Suprapubic skin (tissue), 4 donors: ENCODE measurements around the gene MZT1. TPM values are rescaled to one million over a fixed set of nuclear protein-coding genes. Genes with fewer than 3 reads are reported as not detected.

Experiments used
- DNase-seq, 2 donors: peaks; one replicate each; pipeline ENCODE4 v3.0.0-alpha.2; 2019; ENCODE audit warnings: low spot score in 2 of 2
- H3K27ac ChIP-seq: fragments of 200-600 bp; sonication (generic); one replicate; pipeline ENCODE4 v1.5.1; 2019
- H3K27me3 ChIP-seq: fragments of 200-600 bp; sonication (generic); one replicate; pipeline ENCODE4 v1.5.1; 2019
- H3K36me3 ChIP-seq: fragments of 200-600 bp; sonication (generic); one replicate; pipeline ENCODE4 v1.5.1; 2019
- H3K4me1 ChIP-seq: fragments of 200-600 bp; sonication (generic); one replicate; pipeline ENCODE4 v1.5.1; 2019
- H3K4me3 ChIP-seq: fragments of 200-600 bp; sonication (generic); one replicate; pipeline ENCODE4 v1.5.1; 2019; ENCODE audit warnings: mild to moderate bottlenecking
- H3K9me3 ChIP-seq: fragments of 200-600 bp; sonication (generic); one replicate; pipeline ENCODE4 v1.5.1; 2019
- EP300 ChIP-seq: sonication (generic); formaldehyde crosslinking; IDR thresholded peaks from one replicate; pipeline ENCODE4 v1.6.1; 2017; ENCODE audit warnings: antibody characterized with exemption
- POLR2A ChIP-seq, 2 donors: fragments of 450-650 bp; IDR thresholded peaks; one replicate each; pipeline ENCODE4 v1.6.1; 2017; ENCODE audit warnings: antibody characterized with exemption in 2 of 2, mild to moderate bottlenecking in 2 of 2, moderate library complexity in 2 of 2
- POLR2AphosphoS5 ChIP-seq, 3 donors: sonication (generic); formaldehyde crosslinking; IDR thresholded peaks; one replicate each; pipeline ENCODE4 v1.6.1; 2017; ENCODE audit warnings: antibody characterized with exemption in 3 of 3
- WGBS: methylation state at CpG from one replicate; pipeline ENCODE4 v1.1.5; 2018; 5-methylcytosine and 5-hydroxymethylcytosine counted together
- total RNA-seq, 4 donors: library from RNA; depleted of rRNA; stranded (reverse); fragments of >200 nt; gene quantifications; one replicate each; pipeline ENCODE4 v1.1.0, GENCODE V29; 2016
- TF ChIP-seq, protein P1 (sequence below), 2 donors: fragments of 200-600 bp in 1 of 2; fragments of 450-650 bp in 1 of 2; sonication (generic) in 1 of 2; IDR thresholded peaks; one replicate each; pipeline ENCODE4 v1.5.1; 2016 to 2019; ENCODE audit warnings: antibody characterized with exemption in 2 of 2, mild to moderate bottlenecking in 1 of 2, moderate library complexity in 1 of 2

Gene MZT1
- total RNA-seq, 4 donors from 2014 or later = 5.3 to 7.6 (median 5.4) TPM

DNA sequence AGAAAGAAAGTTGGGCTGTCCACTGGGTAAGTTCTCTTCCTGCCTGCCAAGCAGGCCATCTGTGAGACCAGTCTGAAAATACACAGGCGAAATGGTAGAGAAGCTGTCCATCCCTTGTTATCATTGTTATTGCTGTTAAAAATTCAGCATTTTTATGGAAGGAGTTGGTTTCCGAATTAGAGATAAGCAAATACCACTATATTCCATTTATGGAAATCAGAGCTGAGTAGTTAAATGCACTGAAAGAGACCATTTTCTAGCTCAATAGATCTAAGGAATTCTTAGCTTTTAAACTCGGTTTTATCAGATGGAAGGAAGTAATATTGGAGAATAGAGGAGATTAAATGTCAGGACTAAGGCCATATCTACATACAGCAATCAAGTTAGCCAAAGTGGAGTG lies 40.7 kb downstream of the MZT1 start:
- Histone ChIP-seq H3K4me3 (no peak overlapping the region), H3K36me3 (no peaks in the 10 kb centered on the region), H3K9me3 (no peaks in the 10 kb centered on the region), H3K27me3 (no peaks in the 10 kb centered on the region), H3K4me1 (no peaks in the 10 kb centered on the region), H3K27ac (no peak overlapping the region)
- DNase-seq = no peak
- 77% methylated on average over 3 of the region's 3 CpGs for WGBS
- TF ChIP-seq EP300 = no peak
- TF ChIP-seq, protein P1, sequence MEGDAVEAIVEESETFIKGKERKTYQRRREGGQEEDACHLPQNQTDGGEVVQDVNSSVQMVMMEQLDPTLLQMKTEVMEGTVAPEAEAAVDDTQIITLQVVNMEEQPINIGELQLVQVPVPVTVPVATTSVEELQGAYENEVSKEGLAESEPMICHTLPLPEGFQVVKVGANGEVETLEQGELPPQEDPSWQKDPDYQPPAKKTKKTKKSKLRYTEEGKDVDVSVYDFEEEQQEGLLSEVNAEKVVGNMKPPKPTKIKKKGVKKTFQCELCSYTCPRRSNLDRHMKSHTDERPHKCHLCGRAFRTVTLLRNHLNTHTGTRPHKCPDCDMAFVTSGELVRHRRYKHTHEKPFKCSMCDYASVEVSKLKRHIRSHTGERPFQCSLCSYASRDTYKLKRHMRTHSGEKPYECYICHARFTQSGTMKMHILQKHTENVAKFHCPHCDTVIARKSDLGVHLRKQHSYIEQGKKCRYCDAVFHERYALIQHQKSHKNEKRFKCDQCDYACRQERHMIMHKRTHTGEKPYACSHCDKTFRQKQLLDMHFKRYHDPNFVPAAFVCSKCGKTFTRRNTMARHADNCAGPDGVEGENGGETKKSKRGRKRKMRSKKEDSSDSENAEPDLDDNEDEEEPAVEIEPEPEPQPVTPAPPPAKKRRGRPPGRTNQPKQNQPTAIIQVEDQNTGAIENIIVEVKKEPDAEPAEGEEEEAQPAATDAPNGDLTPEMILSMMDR (IDR thresholded peaks at IDR 0.05) = no peak

DNA sequence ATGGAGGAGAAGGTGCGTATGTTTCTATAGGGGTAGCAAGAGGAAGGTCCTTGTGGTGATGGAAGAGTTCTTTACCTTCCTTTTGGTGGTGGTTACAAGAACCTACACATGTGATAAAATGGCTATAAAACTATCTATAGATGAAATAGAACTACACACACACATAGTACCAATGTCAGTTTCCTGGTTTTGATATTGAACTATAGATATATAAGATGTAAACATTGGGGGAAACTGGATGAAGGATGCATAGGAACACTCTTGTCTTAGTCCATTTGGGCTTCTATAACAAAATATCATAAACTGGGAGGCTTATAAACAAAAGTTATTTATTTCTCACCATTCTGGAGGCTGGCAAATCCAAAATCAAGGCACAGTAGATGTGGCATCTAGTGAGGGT lies 47.1 kb downstream of the MZT1 start:
- no peak for DNase-seq
- H3K27me3 ChIP-seq = no peaks in the 10 kb centered on the region
- no peaks in the 10 kb centered on the region for H3K4me1 ChIP-seq
- no peak overlapping the region for H3K4me3 ChIP-seq
- TF ChIP-seq, protein P1 (IDR thresholded peaks at IDR 0.05) = no peak
- TF ChIP-seq POLR2AphosphoS5 (IDR thresholded peaks at IDR 0.05) (no peak), POLR2A (IDR thresholded peaks at IDR 0.05) (no peak), EP300 (no peak)
- no peaks in the 10 kb centered on the region for H3K36me3 ChIP-seq
- no peaks in the 10 kb centered on the region for H3K9me3 ChIP-seq
- H3K27ac ChIP-seq = no peak overlapping the region
- 93% methylated on average over 1 of the region's 1 CpG for WGBS

DNA sequence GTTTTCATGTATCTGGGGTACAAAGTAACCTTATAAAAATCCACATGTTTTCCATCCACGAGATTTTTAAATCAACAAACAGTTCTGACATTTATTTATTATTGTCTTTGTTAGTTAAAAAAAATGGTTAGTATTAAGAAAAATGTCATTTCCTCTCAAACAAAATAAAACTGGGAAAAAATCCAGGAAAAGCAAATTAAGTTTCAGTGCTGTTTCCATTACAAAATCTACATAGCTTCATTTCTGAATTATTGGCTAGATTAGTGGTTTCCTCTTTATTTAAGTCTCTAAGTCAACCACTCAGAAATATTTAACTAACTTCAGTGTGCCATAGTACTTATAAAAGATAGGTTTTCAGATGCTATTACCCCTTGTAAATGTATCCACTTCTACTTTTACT lies 49.1 kb downstream of the MZT1 start:
- Histone ChIP-seq H3K36me3 (no peaks in the 10 kb centered on the region), H3K4me1 (no peaks in the 10 kb centered on the region), H3K4me3 (no peak overlapping the region), H3K9me3 (no peaks in the 10 kb centered on the region), H3K27me3 (no peaks in the 10 kb centered on the region), H3K27ac (no peak overlapping the region)
- no peak for TF ChIP-seq EP300
- TF ChIP-seq POLR2AphosphoS5 (IDR thresholded peaks at IDR 0.05) = no peak
- TF ChIP-seq, protein P1 (IDR thresholded peaks at IDR 0.05) = no peak
- no peak for TF ChIP-seq POLR2A (IDR thresholded peaks at IDR 0.05)
- no peak for DNase-seq
- 32% methylated on average over 1 of the region's 1 CpG for WGBS

DNA sequence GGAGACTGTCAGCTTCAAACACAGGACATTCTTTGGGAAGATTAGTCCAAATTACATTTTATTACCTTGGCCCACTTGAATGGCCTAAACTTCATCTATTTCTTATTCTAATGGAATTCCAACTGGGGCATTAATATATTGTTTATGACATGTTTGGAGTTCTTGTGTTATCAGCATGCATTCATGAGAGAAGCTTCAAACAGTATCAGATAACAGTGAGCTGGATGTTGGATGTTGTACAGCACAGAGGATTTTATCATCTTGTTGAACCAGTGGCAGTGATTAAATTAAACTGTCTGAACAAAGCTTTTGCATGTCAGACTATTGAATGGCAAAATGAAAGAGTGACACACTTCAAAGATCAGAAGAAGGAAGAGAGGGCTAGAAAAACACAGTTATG lies 50.0 kb downstream of the MZT1 start:
- no peaks in the 10 kb centered on the region for H3K36me3 ChIP-seq
- H3K4me3 ChIP-seq = no peak overlapping the region
- no peaks in the 10 kb centered on the region for H3K4me1 ChIP-seq
- DNase-seq = no peak
- no peak overlapping the region for H3K27ac ChIP-seq
- no peaks in the 10 kb centered on the region for H3K9me3 ChIP-seq
- TF ChIP-seq POLR2AphosphoS5 (IDR thresholded peaks at IDR 0.05) = no peak
- TF ChIP-seq, protein P1 (IDR thresholded peaks at IDR 0.05) = no peak
- TF ChIP-seq POLR2A (IDR thresholded peaks at IDR 0.05) = no peak
- TF ChIP-seq EP300 = no peak
- H3K27me3 ChIP-seq = no peaks in the 10 kb centered on the region

DNA sequence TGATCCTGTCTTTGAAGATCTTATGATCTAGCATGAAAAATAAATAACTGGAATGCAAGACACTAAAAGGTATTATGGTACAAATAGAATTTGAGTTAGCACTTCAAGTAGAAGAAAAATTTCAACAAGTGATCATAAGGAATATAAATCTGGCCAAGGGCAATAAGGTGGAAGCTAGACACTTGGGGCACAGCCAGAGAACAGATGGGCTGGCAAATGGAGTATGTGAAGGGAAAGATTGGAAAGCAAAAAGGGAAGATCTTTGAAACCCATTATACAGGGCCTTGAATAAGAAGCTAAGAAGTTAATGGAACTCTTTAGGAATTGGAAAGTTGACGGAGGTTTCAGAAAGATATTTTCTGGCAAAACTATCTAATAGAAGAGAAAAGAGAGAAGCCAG lies 61.0 kb downstream of the MZT1 start:
- 100% methylated on average over 1 of the region's 1 CpG for WGBS
- TF ChIP-seq, protein P1 (IDR thresholded peaks at IDR 0.05) = no peak
- TF ChIP-seq POLR2AphosphoS5 (IDR thresholded peaks at IDR 0.05) (no peak), EP300 (no peak), POLR2A (IDR thresholded peaks at IDR 0.05) (no peak)
- no peak overlapping the region for H3K4me3 ChIP-seq

More for the DNA sequence above, 61.0 kb downstream of the MZT1 start:
- H3K4me1 ChIP-seq = no peaks in the 10 kb centered on the region
- H3K9me3 ChIP-seq = no peaks in the 10 kb centered on the region
- H3K27ac ChIP-seq = no peak overlapping the region
- H3K27me3 ChIP-seq = no peaks in the 10 kb centered on the region
- H3K36me3 ChIP-seq = no peaks in the 10 kb centered on the region
- DNase-seq = no peak
